ENCODE data around the gene GALNT12.

DNA sequence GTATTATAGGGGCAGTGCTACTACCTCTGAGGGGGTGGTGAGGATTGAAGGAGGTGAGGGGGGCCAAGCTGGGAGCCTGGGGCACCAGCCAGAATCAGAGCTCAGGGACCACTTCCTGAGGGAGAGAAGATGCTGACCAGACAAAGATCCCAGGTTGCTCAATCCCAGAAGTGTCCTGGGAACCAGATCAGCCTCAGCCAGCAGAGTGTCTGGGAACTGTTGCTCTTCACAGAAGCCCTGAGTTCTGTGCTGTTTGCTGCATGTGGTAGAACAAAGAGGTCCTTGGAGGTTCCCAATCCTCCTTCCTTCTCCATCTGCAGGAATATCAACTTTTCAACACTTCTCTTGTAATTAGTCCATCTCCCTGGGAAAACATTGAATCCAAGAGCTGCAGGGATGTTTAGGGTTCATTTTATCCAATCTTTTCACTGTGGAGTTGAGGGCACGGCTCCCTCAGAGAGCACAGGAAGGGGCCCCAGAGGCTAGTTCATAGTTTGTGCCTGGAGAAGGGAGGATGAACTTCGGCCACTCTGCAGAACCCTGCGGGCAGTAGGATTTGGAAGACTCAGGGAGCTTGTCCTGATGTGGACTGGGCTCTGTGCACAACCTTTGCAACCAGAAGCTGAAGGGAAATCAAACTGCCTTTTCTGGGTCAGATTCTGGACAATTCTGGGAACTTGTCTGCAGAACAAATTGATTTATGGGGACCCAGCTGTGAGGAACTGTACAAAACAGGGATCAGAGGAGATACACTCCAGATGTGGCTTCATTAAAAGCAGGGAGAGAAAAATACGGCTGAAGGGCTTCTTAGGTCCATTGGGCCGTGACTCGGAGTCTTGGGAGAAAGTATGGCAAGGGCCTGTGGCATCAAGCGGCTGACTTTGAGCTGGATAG is 57.1 kb downstream of the GALNT12 start:
- TF ChIP-seq, protein P1, sequence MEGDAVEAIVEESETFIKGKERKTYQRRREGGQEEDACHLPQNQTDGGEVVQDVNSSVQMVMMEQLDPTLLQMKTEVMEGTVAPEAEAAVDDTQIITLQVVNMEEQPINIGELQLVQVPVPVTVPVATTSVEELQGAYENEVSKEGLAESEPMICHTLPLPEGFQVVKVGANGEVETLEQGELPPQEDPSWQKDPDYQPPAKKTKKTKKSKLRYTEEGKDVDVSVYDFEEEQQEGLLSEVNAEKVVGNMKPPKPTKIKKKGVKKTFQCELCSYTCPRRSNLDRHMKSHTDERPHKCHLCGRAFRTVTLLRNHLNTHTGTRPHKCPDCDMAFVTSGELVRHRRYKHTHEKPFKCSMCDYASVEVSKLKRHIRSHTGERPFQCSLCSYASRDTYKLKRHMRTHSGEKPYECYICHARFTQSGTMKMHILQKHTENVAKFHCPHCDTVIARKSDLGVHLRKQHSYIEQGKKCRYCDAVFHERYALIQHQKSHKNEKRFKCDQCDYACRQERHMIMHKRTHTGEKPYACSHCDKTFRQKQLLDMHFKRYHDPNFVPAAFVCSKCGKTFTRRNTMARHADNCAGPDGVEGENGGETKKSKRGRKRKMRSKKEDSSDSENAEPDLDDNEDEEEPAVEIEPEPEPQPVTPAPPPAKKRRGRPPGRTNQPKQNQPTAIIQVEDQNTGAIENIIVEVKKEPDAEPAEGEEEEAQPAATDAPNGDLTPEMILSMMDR (conservative IDR thresholded peaks at IDR 0.05): no peak
- TF ChIP-seq EZH2 (IDR thresholded peaks at IDR 0.05; ENCODE audit: low read depth): no peak

All from PC-9 (cell line).